Measurements from ENCODE around the gene ADPRHL1. TPM values are rescaled to one million over a fixed set of nuclear protein-coding genes. Genes with fewer than 3 reads are reported as not detected.

Gene ADPRHL1
- total RNA-seq, 1 donor from 2014 or later: 3.1 TPM

- Histone ChIP-seq H3K27me3 (ENCODE audit: insufficient read depth, low read length) (peaks cover 29% of the 10 kb centered on the region), H3K9me3 (ENCODE audit: insufficient read depth, low read depth, low read length) (no peaks in the 10 kb centered on the region), H3K9ac (ENCODE audit: low read length) (no peak overlapping the region), H3K79me2 (ENCODE audit: insufficient read depth, low read length) (no peaks in the 10 kb centered on the region), H2AFZ (ENCODE audit: low read depth, low read length) (no peak overlapping the region), H3K4me1 (ENCODE audit: insufficient read depth, low read length) (no peaks in the 10 kb centered on the region), H3K4me2 (ENCODE audit: low read length) (no peak overlapping the region), H3K36me3 (ENCODE audit: insufficient read depth, low read length) (no peaks in the 10 kb centered on the region), H4K20me1 (ENCODE audit: insufficient read depth, low read length) (no peaks in the 10 kb centered on the region), H3K4me3 (ENCODE audit: insufficient read depth, low read depth, low read length) (no peak overlapping the region), H3K27ac (ENCODE audit: low read depth, low read length) (no peak overlapping the region)
- H3K4me3 Mint-ChIP-seq (ENCODE audit: unreplicated experiment): no peak overlapping the region
- H3K27ac Mint-ChIP-seq (ENCODE audit: unreplicated experiment): no peak overlapping the region
- no peak for FAIRE-seq
- no peak for TF ChIP-seq CTCF (IDR thresholded peaks at IDR 0.05; ENCODE audit: insufficient read depth, low read depth, low read length)
- no peak for TF ChIP-seq EZH2 (IDR thresholded peaks at IDR 0.05; ENCODE audit: insufficient read depth, low read length)
- H3K4me1 Mint-ChIP-seq (ENCODE audit: low read depth, unreplicated experiment): peaks cover 6% of the 10 kb centered on the region
- no peaks in the 10 kb centered on the region for H3K9me3 Mint-ChIP-seq (ENCODE audit: unreplicated experiment)
- peaks cover 31% of the 10 kb centered on the region for H3K27me3 Mint-ChIP-seq (ENCODE audit: low read depth, unreplicated experiment)
- DNase-seq (ENCODE audit: low read depth): peak; percentile 72
- no peaks in the 10 kb centered on the region for H3K36me3 Mint-ChIP-seq (ENCODE audit: low read depth, unreplicated experiment)
Measured at GRCh38 chr13:113358653-113359190, 94.6 kb downstream of the ADPRHL1 start.

DNA sequence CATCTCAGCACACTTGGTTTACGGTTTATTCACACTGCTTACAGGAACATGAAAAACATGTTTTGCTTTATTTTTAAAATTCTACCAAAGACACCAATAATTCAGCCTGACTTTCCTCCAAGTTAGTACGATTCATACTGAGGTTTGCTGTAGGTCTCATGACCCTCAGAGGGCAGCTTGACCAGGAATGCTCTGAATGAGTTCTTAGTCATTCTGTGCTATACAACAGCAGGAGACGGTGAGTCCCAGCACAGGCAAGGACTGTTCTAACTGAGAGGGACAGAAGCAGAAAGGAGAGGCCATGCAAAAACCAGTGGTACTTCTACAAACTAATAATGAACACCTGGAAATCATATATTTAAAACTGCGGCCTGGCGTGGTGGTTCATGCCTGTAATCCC, 95.8 kb downstream of the ADPRHL1 start:
- no peaks in the 10 kb centered on the region for H3K36me3 ChIP-seq (ENCODE audit: insufficient read depth, low read length)
- no peaks in the 10 kb centered on the region for H3K9me3 ChIP-seq (ENCODE audit: insufficient read depth, low read depth, low read length)
- Mint-ChIP-seq H3K9me3 (ENCODE audit: unreplicated experiment) (no peaks in the 10 kb centered on the region), H3K4me1 (ENCODE audit: low read depth, unreplicated experiment) (peaks cover 6% of the 10 kb centered on the region), H3K4me3 (ENCODE audit: unreplicated experiment) (no peak overlapping the region), H3K27ac (ENCODE audit: unreplicated experiment) (no peak overlapping the region), H3K27me3 (ENCODE audit: low read depth, unreplicated experiment) (peaks cover 28% of the 10 kb centered on the region), H3K36me3 (ENCODE audit: low read depth, unreplicated experiment) (no peaks in the 10 kb centered on the region)
- no peaks in the 10 kb centered on the region for H4K20me1 ChIP-seq (ENCODE audit: insufficient read depth, low read length)
- no peak overlapping the region for H3K9ac ChIP-seq (ENCODE audit: low read length)
- H3K79me2 ChIP-seq (ENCODE audit: insufficient read depth, low read length): no peaks in the 10 kb centered on the region
- H3K4me1 ChIP-seq (ENCODE audit: insufficient read depth, low read length): no peaks in the 10 kb centered on the region
- FAIRE-seq (no peak), DNase-seq (ENCODE audit: low read depth) (peak; percentile 72)
- no peak overlapping the region for H2AFZ ChIP-seq (ENCODE audit: low read depth, low read length)
- no peak overlapping the region for H3K4me3 ChIP-seq (ENCODE audit: insufficient read depth, low read depth, low read length)
- H3K4me2 ChIP-seq (ENCODE audit: low read length): peak overlapping the region; percentile 11
- no peak overlapping the region for H3K27ac ChIP-seq (ENCODE audit: low read depth, low read length)
- peaks cover 22% of the 10 kb centered on the region for H3K27me3 ChIP-seq (ENCODE audit: insufficient read depth, low read length)
- TF ChIP-seq CTCF (IDR thresholded peaks at IDR 0.05; ENCODE audit: insufficient read depth, low read depth, low read length) (no peak), EZH2 (IDR thresholded peaks at IDR 0.05; ENCODE audit: insufficient read depth, low read length) (no peak)

DNA sequence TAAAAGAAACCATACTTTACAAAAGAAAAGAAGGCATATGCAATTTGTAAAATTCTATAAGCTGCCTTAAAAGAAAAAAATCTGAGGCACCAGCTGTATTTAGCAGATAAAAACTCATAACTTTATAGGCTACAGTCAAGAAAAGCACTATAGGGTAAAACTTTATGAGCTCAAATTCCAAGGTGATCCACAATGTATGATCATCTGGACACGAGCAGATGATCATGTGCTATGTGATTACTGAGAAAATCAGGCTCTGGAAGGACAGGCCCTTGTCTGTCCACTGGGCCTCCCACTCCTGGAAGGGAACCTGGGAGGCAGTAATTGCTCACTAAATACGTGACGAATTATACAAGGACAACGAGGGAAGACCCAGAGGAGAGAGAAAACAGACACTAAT, 96.7 kb downstream of the ADPRHL1 start:
- TF ChIP-seq CTCF (IDR thresholded peaks at IDR 0.05; ENCODE audit: insufficient read depth, low read depth, low read length) (no peak), EZH2 (IDR thresholded peaks at IDR 0.05; ENCODE audit: insufficient read depth, low read length) (no peak)
- H3K4me1 ChIP-seq (ENCODE audit: insufficient read depth, low read length): no peaks in the 10 kb centered on the region
- Mint-ChIP-seq H3K36me3 (ENCODE audit: low read depth, unreplicated experiment) (no peaks in the 10 kb centered on the region), H3K9me3 (ENCODE audit: unreplicated experiment) (no peaks in the 10 kb centered on the region), H3K4me3 (ENCODE audit: unreplicated experiment) (peak overlapping the region; percentile 68), H3K27ac (ENCODE audit: unreplicated experiment) (no peak overlapping the region), H3K27me3 (ENCODE audit: low read depth, unreplicated experiment) (peaks cover 25% of the 10 kb centered on the region), H3K4me1 (ENCODE audit: low read depth, unreplicated experiment) (peaks cover 6% of the 10 kb centered on the region)
- H3K9me3 ChIP-seq (ENCODE audit: insufficient read depth, low read depth, low read length): no peaks in the 10 kb centered on the region
- DNase-seq (ENCODE audit: low read depth): no peak
- H4K20me1 ChIP-seq (ENCODE audit: insufficient read depth, low read length): no peaks in the 10 kb centered on the region
- H2AFZ ChIP-seq (ENCODE audit: low read depth, low read length): no peak overlapping the region
- H3K4me2 ChIP-seq (ENCODE audit: low read length): no peak overlapping the region
- FAIRE-seq: no peak
- H3K4me3 ChIP-seq (ENCODE audit: insufficient read depth, low read depth, low read length): no peak overlapping the region
- peaks cover 16% of the 10 kb centered on the region for H3K27me3 ChIP-seq (ENCODE audit: insufficient read depth, low read length)
- no peaks in the 10 kb centered on the region for H3K36me3 ChIP-seq (ENCODE audit: insufficient read depth, low read length)
- no peak overlapping the region for H3K9ac ChIP-seq (ENCODE audit: low read length)
- H3K79me2 ChIP-seq (ENCODE audit: insufficient read depth, low read length): no peaks in the 10 kb centered on the region
- no peak overlapping the region for H3K27ac ChIP-seq (ENCODE audit: low read depth, low read length)
